Natural killer cell (primary cell): ENCODE measurements around the gene FOCAD. TPM values are rescaled to one million over a fixed set of nuclear protein-coding genes. Genes with fewer than 3 reads are reported as not detected.

Experiments
- ATAC-seq, 3 donors: fragments of 150-1000 bp in 2 of 3; fragments of 200-7000 bp in 1 of 3; cut with Tn5 transposase; 1 replicate in 1 of 3; 2 replicates in 2 of 3; pipeline ENCODE4 v1.10.0; 2021; ENCODE audit warnings: mild to moderate bottlenecking in 2 of 3, moderate library complexity in 2 of 3
- DNase-seq, 2 donors: peaks; one replicate each; pipeline versions ENCODE4 v3.0.0 to v3.0.0-alpha.2; 2013 to 2021; ENCODE audit warnings: mixed read lengths in 1 of 2
- H3K27ac ChIP-seq: one replicate; pipeline ENCODE4 v1.5.1; 2013; ENCODE audit warnings: mild to moderate bottlenecking, low read length
- H3K27me3 ChIP-seq: one replicate; pipeline ENCODE4 v1.6.1; 2013; ENCODE audit warnings: low read length; ENCODE audit not compliant: control insufficient read depth, insufficient read depth
- H3K36me3 ChIP-seq: one replicate; pipeline ENCODE4 v1.6.1; 2013; ENCODE audit warnings: low read length; ENCODE audit not compliant: control insufficient read depth, insufficient read depth
- H3K4me1 ChIP-seq: one replicate; pipeline ENCODE4 v1.6.1; 2013; ENCODE audit warnings: low read length; ENCODE audit not compliant: control insufficient read depth, insufficient read depth
- H3K4me3 ChIP-seq: one replicate; pipeline ENCODE4 v1.5.1; 2013; ENCODE audit warnings: low read length
- H3K9me3 ChIP-seq: one replicate; pipeline ENCODE4 v1.6.1; 2013; ENCODE audit warnings: low read length; ENCODE audit not compliant: control insufficient read depth, insufficient read depth
- H3K27ac Mint-ChIP-seq, 2 donors: one replicate each; pipeline ENCODE4 v1.8.0; 2022; ENCODE audit warnings: mild to moderate bottlenecking in 2 of 2, mixed read lengths in 2 of 2, moderate library complexity in 1 of 2
- H3K27me3 Mint-ChIP-seq, 2 donors: one replicate each; pipeline ENCODE4 v1.8.0; 2022; ENCODE audit warnings: low read depth in 2 of 2, mixed read lengths in 2 of 2
- H3K36me3 Mint-ChIP-seq: one replicate; pipeline ENCODE4 v1.8.0; 2022; ENCODE audit warnings: mixed read lengths
- H3K4me1 Mint-ChIP-seq, 2 donors: one replicate each; pipeline ENCODE4 v1.8.0; 2022; ENCODE audit warnings: mixed read lengths in 2 of 2
- H3K4me3 Mint-ChIP-seq: one replicate; pipeline ENCODE4 v1.8.0; 2022; ENCODE audit warnings: mild to moderate bottlenecking, moderate library complexity, mixed read lengths
- H3K9me3 Mint-ChIP-seq, 2 donors: one replicate each; pipeline ENCODE4 v1.8.0; 2022; ENCODE audit warnings: mixed read lengths in 2 of 2
- WGBS: methylation state at CpG from one replicate; pipeline ENCODE4 v1.1.7; 2013; ENCODE audit warnings: missing lambda C conversion rate; ENCODE audit not compliant: insufficient coverage; 5-methylcytosine and 5-hydroxymethylcytosine counted together
- intact Hi-C: fragments of 100-400 bp; cut with micrococcal nuclease; formaldehyde crosslinking; loops from one replicate; pipeline ENCODE4 v1.14.2; 2022
- total RNA-seq, 4 donors: library from RNA; stranded (reverse); fragments of 120-200 nt in 1 of 4; gene quantifications; one replicate each; pipeline versions ENCODE4 v1.2.3 to v1.2.4, GENCODE V29; 2013 to 2022
- TF ChIP-seq, protein P1 (sequence below): fragments of 200-600 bp; IDR thresholded peaks from one replicate; pipeline ENCODE4 v1.8.0; 2022; ENCODE audit warnings: antibody characterized with exemption

The FOCAD gene
- total RNA-seq, 3 donors from 2014 or later (not counting 1 experiment from before 2014, with no cell fraction given) = 15.1 to 27.6 (median 18.8) TPM

DNA sequence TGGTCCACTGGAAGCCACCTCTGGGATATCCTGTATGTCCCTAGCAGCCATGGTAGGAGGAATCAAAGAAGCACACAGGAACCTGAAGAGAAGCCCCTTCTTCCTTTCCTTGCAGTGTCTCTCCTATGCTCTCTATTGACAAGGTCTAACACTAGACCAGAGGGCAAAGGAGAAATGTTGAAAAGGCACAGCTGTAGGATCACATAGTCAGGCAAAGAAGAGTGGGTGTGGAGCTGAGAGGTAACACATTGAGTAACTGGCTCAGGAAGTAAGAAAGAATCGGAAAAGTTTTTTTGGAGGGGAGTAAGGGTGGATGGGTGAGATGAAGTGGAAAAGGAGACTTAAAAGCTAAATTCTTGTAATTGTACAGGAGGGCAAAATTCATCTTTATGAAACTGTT lies 100.1 kb downstream of the FOCAD start:
- WGBS = 96% methylated on average over 1 of the region's 1 CpG
- no peaks in the 10 kb centered on the region for H3K4me1 ChIP-seq
- H3K4me3 ChIP-seq = no peak overlapping the region
- TF ChIP-seq, protein P1, sequence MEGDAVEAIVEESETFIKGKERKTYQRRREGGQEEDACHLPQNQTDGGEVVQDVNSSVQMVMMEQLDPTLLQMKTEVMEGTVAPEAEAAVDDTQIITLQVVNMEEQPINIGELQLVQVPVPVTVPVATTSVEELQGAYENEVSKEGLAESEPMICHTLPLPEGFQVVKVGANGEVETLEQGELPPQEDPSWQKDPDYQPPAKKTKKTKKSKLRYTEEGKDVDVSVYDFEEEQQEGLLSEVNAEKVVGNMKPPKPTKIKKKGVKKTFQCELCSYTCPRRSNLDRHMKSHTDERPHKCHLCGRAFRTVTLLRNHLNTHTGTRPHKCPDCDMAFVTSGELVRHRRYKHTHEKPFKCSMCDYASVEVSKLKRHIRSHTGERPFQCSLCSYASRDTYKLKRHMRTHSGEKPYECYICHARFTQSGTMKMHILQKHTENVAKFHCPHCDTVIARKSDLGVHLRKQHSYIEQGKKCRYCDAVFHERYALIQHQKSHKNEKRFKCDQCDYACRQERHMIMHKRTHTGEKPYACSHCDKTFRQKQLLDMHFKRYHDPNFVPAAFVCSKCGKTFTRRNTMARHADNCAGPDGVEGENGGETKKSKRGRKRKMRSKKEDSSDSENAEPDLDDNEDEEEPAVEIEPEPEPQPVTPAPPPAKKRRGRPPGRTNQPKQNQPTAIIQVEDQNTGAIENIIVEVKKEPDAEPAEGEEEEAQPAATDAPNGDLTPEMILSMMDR = no peak
- Mint-ChIP-seq H3K4me3 (no peak overlapping the region), H3K9me3 (no peaks in the 10 kb centered on the region), H3K36me3 (peaks cover 7% of the 10 kb centered on the region), H3K27ac (no peak overlapping the region), H3K27me3 (no peaks in the 10 kb centered on the region), H3K4me1 (peaks cover 0 to 7% of the 10 kb centered on the region in 2 donors)
- H3K27me3 ChIP-seq = no peaks in the 10 kb centered on the region
- H3K27ac ChIP-seq = no peak overlapping the region
- DNase-seq (no peak), ATAC-seq (no peak)
- H3K9me3 ChIP-seq = no peaks in the 10 kb centered on the region
- intact Hi-C loops = no loop called here
- H3K36me3 ChIP-seq = peaks cover 5% of the 10 kb centered on the region

- Histone ChIP-seq H3K9me3 (no peaks in the 10 kb centered on the region), H3K27ac (no peak overlapping the region), H3K4me3 (no peak overlapping the region), H3K36me3 (peaks cover 6% of the 10 kb centered on the region), H3K4me1 (no peaks in the 10 kb centered on the region), H3K27me3 (no peaks in the 10 kb centered on the region)
- H3K9me3 Mint-ChIP-seq = no peaks in the 10 kb centered on the region
- peaks cover 0 to 7% of the 10 kb centered on the region in 2 donors for H3K4me1 Mint-ChIP-seq
- TF ChIP-seq, protein P1 = no peak
- H3K27me3 Mint-ChIP-seq = no peaks in the 10 kb centered on the region
- H3K27ac Mint-ChIP-seq = no peak overlapping the region
- intact Hi-C loops = no loop called here
- DNase-seq (no peak), ATAC-seq (no peak)
- peaks cover 7% of the 10 kb centered on the region for H3K36me3 Mint-ChIP-seq
- H3K4me3 Mint-ChIP-seq = no peak overlapping the region
- WGBS = 80% methylated on average over 1 of the region's 1 CpG
These were observed 102.7 kb downstream of the FOCAD start for GRCh38 chr9:20786807-20787206.

- Mint-ChIP-seq H3K4me3 (no peak overlapping the region), H3K27me3 (no peaks in the 10 kb centered on the region), H3K4me1 (peaks cover 0 to 7% of the 10 kb centered on the region in 2 donors), H3K36me3 (no peaks in the 10 kb centered on the region), H3K9me3 (no peaks in the 10 kb centered on the region), H3K27ac (no peak overlapping the region)
- Histone ChIP-seq H3K9me3 (no peaks in the 10 kb centered on the region), H3K27me3 (no peaks in the 10 kb centered on the region), H3K4me3 (no peak overlapping the region), H3K36me3 (peaks cover 3% of the 10 kb centered on the region), H3K27ac (no peak overlapping the region), H3K4me1 (no peaks in the 10 kb centered on the region)
- TF ChIP-seq, protein P1 = no peak
- intact Hi-C loops = no loop called here
- DNase-seq (no peak), ATAC-seq (no peak)
- WGBS = 88% methylated on average over 3 of the region's 3 CpGs
These were observed 104.7 kb downstream of the FOCAD start for GRCh38 chr9:20788526-20789451.
